WTC11 (cell line): ENCODE measurements around the gene SEMA7A.
"Not testable (repeated sequence)": the region's sequence is repeated elsewhere in the genome, so short reads cannot be mapped to it uniquely, and the experiment has no call there.

Experiments
- ELF4 ChIP-seq: sonication (generic); formaldehyde crosslinking; IDR thresholded peaks from 2 replicates; pipeline ENCODE4 v1.8.1; 2022; ENCODE audit warnings: low read depth, mild to moderate bottlenecking, moderate library complexity, missing genetic modification reagents
- FOXJ3 ChIP-seq: sonication (generic); formaldehyde crosslinking; IDR thresholded peaks from 2 replicates; pipeline ENCODE4 v1.9.0; 2021; ENCODE audit warnings: missing genetic modification reagents, mild to moderate bottlenecking, borderline replicate concordance
- FOXK1 ChIP-seq: sonication (generic); formaldehyde crosslinking; IDR thresholded peaks from 2 replicates; pipeline ENCODE4 v1.8.0; 2022; ENCODE audit warnings: mild to moderate bottlenecking, moderate library complexity, missing genetic modification reagents
- GTF2I ChIP-seq: fragments of 250-450 bp; sonication (Bioruptor Pico); conservative IDR thresholded peaks from 2 replicates; pipeline ENCODE4 v1.4.0; 2021; ENCODE audit warnings: mild to moderate bottlenecking
- JUN ChIP-seq: sonication (generic); formaldehyde crosslinking; IDR thresholded peaks from 2 replicates; pipeline ENCODE4 v1.8.0; 2023; ENCODE audit warnings: mild to moderate bottlenecking, missing genetic modification reagents
- NR2C2 ChIP-seq: sonication (generic); formaldehyde crosslinking; IDR thresholded peaks from 2 replicates; pipeline ENCODE4 v1.8.0; 2022; ENCODE audit warnings: mild to moderate bottlenecking, missing genetic modification reagents
- ZNF317 ChIP-seq: sonication (generic); formaldehyde crosslinking; IDR thresholded peaks from 2 replicates; pipeline ENCODE4 v1.8.1; 2023; ENCODE audit warnings: low read depth, mild to moderate bottlenecking, moderate library complexity, missing genetic modification reagents, borderline replicate concordance
- TF ChIP-seq, protein P1 (sequence below): sonication (generic); formaldehyde crosslinking; IDR thresholded peaks from 2 replicates; pipeline ENCODE4 v1.8.1; 2023; ENCODE audit warnings: mild to moderate bottlenecking, moderate library complexity, missing genetic modification reagents
- TF ChIP-seq, protein P2 (sequence below): sonication (generic); formaldehyde crosslinking; IDR thresholded peaks from 2 replicates; pipeline ENCODE4 v1.8.0; 2022; ENCODE audit warnings: mild to moderate bottlenecking, missing genetic modification reagents
- TF ChIP-seq, protein P3 (sequence below): fragments of 200-600 bp; IDR thresholded peaks from 2 replicates; pipeline ENCODE4 v1.8.0; 2022; ENCODE audit warnings: antibody characterized with exemption
- TF ChIP-seq, protein P4 (sequence below): fragments of 250-450 bp; sonication (Bioruptor Pico); IDR thresholded peaks from 2 replicates; pipeline ENCODE4 v1.9.0; 2021; ENCODE audit warnings: mild to moderate bottlenecking
- TF ChIP-seq, protein P5 (sequence below): sonication (generic); formaldehyde crosslinking; IDR thresholded peaks from 2 replicates; pipeline ENCODE4 v1.8.1; 2023; ENCODE audit warnings: mild to moderate bottlenecking, missing genetic modification reagents

DNA sequence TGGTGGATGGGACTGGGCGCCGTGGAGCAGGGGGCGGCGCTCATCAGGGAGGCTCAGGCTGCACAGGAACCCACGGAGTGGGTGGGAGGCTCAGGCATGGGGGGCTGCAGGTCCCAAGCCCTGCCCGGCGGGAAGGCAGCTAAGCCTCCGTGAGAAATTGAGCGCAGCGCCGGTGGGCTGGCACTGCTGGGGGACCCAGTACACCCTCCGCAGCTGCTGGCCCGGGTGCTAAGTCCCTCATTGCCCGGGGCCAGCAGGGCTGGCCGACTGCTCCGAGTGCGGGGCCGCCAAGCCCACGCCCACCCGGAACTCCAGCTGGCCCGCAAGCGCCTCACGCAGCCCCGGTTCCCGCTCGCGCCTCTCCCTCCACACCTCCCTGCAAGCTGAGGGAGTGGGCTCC is 46.6 kb upstream of the SEMA7A start:
- not testable (repeated sequence) for TF ChIP-seq FOXJ3, GTF2I, ELF4, JUN, NR2C2, ZNF317, FOXK1 (CRISPR knock-in tag)
- TF ChIP-seq, protein P1, sequence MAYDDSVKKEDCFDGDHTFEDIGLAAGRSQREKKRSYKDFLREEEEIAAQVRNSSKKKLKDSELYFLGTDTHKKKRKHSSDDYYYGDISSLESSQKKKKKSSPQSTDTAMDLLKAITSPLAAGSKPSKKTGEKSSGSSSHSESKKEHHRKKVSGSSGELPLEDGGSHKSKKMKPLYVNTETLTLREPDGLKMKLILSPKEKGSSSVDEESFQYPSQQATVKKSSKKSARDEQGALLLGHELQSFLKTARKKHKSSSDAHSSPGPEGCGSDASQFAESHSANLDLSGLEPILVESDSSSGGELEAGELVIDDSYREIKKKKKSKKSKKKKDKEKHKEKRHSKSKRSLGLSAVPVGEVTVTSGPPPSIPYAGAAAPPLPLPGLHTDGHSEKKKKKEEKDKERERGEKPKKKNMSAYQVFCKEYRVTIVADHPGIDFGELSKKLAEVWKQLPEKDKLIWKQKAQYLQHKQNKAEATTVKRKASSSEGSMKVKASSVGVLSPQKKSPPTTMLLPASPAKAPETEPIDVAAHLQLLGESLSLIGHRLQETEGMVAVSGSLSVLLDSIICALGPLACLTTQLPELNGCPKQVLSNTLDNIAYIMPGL (CRISPR knock-in tag), result not testable (repeated sequence)
- TF ChIP-seq, protein P2, sequence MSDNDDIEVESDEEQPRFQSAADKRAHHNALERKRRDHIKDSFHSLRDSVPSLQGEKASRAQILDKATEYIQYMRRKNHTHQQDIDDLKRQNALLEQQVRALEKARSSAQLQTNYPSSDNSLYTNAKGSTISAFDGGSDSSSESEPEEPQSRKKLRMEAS (CRISPR knock-in tag), result not testable (repeated sequence)
- TF ChIP-seq, protein P3, sequence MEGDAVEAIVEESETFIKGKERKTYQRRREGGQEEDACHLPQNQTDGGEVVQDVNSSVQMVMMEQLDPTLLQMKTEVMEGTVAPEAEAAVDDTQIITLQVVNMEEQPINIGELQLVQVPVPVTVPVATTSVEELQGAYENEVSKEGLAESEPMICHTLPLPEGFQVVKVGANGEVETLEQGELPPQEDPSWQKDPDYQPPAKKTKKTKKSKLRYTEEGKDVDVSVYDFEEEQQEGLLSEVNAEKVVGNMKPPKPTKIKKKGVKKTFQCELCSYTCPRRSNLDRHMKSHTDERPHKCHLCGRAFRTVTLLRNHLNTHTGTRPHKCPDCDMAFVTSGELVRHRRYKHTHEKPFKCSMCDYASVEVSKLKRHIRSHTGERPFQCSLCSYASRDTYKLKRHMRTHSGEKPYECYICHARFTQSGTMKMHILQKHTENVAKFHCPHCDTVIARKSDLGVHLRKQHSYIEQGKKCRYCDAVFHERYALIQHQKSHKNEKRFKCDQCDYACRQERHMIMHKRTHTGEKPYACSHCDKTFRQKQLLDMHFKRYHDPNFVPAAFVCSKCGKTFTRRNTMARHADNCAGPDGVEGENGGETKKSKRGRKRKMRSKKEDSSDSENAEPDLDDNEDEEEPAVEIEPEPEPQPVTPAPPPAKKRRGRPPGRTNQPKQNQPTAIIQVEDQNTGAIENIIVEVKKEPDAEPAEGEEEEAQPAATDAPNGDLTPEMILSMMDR, result not testable (repeated sequence)
- TF ChIP-seq, protein P4, sequence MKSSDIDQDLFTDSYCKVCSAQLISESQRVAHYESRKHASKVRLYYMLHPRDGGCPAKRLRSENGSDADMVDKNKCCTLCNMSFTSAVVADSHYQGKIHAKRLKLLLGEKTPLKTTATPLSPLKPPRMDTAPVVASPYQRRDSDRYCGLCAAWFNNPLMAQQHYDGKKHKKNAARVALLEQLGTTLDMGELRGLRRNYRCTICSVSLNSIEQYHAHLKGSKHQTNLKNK (CRISPR knock-in tag), result not testable (repeated sequence)
- TF ChIP-seq, protein P5, sequence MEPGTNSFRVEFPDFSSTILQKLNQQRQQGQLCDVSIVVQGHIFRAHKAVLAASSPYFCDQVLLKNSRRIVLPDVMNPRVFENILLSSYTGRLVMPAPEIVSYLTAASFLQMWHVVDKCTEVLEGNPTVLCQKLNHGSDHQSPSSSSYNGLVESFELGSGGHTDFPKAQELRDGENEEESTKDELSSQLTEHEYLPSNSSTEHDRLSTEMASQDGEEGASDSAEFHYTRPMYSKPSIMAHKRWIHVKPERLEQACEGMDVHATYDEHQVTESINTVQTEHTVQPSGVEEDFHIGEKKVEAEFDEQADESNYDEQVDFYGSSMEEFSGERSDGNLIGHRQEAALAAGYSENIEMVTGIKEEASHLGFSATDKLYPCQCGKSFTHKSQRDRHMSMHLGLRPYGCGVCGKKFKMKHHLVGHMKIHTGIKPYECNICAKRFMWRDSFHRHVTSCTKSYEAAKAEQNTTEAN, result not testable (repeated sequence)
